Spleen (tissue), 7 donors: ENCODE data around the gene PRRT4.

Experiments used
- CTCF ChIP-seq, 11 experiments: fragments of 200-600 bp in 7 of 11; fragments of 450-650 bp in 4 of 11; sonication (generic) in 4 of 11; IDR thresholded peaks in 8 of 11; conservative IDR thresholded peaks in 3 of 11; 1 replicate in 7 of 11; 2 replicates in 4 of 11; pipeline versions ENCODE4 v1.4.0 to v1.8.0; 2016 to 2021; ENCODE audit warnings: antibody characterized with exemption in 11 of 11, inconsistent platforms in 4 of 11, mild to moderate bottlenecking in 1 of 11
- POLR2A ChIP-seq, 3 donors: fragments of 450-650 bp; IDR thresholded peaks; one replicate each; pipeline ENCODE4 v1.5.1; 2017; ENCODE audit warnings: antibody characterized with exemption in 3 of 3, mild to moderate bottlenecking in 1 of 3
- POLR2AphosphoS5 ChIP-seq, 3 donors: sonication (generic); formaldehyde crosslinking; IDR thresholded peaks; one replicate each; pipeline ENCODE4 v1.5.1; 2017; ENCODE audit warnings: antibody characterized with exemption in 3 of 3
- donor health status: DM: no; HTN: no; CAD: no; lungs with moderate emphysema.
- donor health status: DM: no; HTN: no; CAD: no.
- donor health status: DM: no; HTN: no; CAD: no.

- no peak for TF ChIP-seq CTCF (IDR thresholded peaks at IDR 0.05 in 8 of 11, conservative IDR thresholded peaks at IDR 0.05 in 3 of 11)
- no peak for TF ChIP-seq POLR2A (IDR thresholded peaks at IDR 0.05)
- no peak for TF ChIP-seq POLR2AphosphoS5 (IDR thresholded peaks at IDR 0.05)
Observed at GRCh38 chr7:128349466-128349825, 12.0 kb downstream of the PRRT4 start.
